Nephron progenitor cell (in vitro differentiated cells): ENCODE data around the gene UTRN.

ENCODE experiments used
- DNase-seq: peaks from one replicate; pipeline ENCODE4 v3.0.0; 2021
- H3K27ac Mint-ChIP-seq: 2 replicates; pipeline ENCODE4 v1.8.0; 2021; ENCODE audit warnings: mild to moderate bottlenecking, moderate library complexity, mixed read lengths
- H3K27me3 Mint-ChIP-seq: 2 replicates; pipeline ENCODE4 v1.8.0; 2021; ENCODE audit warnings: mild to moderate bottlenecking, low read depth, mixed read lengths; ENCODE audit not compliant: poor library complexity
- H3K36me3 Mint-ChIP-seq: 2 replicates; pipeline ENCODE4 v1.8.0; 2021; ENCODE audit warnings: low read depth, mixed read lengths
- H3K4me1 Mint-ChIP-seq: 2 replicates; pipeline ENCODE4 v1.8.0; 2021; ENCODE audit warnings: mixed read lengths
- H3K4me3 Mint-ChIP-seq: 2 replicates; pipeline ENCODE4 v1.8.0; 2021; ENCODE audit warnings: mild to moderate bottlenecking, moderate library complexity, mixed read lengths
- H3K9me3 Mint-ChIP-seq: 2 replicates; pipeline ENCODE4 v1.8.0; 2021; ENCODE audit warnings: mild to moderate bottlenecking, moderate library complexity, mixed read lengths
- CTCF ChIP-seq: fragments of 200-600 bp; sonication (generic); IDR thresholded peaks from 2 replicates; pipeline ENCODE4 v1.5.0; 2021; ENCODE audit warnings: antibody characterized with exemption

UTRN gene

GRCh38 chr6:144292372-144292771, 7.2 kb downstream of the UTRN start:
- DNase-seq = no peak
- no peak for TF ChIP-seq CTCF
- no peak overlapping the region for H3K4me3 Mint-ChIP-seq
- peaks cover 8% of the 10 kb centered on the region for H3K9me3 Mint-ChIP-seq
- no peak overlapping the region for H3K27ac Mint-ChIP-seq
- peaks cover 19% of the 10 kb centered on the region for H3K4me1 Mint-ChIP-seq
- peaks cover 59% of the 10 kb centered on the region for H3K36me3 Mint-ChIP-seq
- H3K27me3 Mint-ChIP-seq = peaks cover 3% of the 10 kb centered on the region

GRCh38 chr6:144294016-144294415, 8.9 kb downstream of the UTRN start:
- H3K36me3 Mint-ChIP-seq = peaks cover 63% of the 10 kb centered on the region
- H3K27me3 Mint-ChIP-seq = peaks cover 3% of the 10 kb centered on the region
- TF ChIP-seq CTCF = no peak
- peaks cover 8% of the 10 kb centered on the region for H3K9me3 Mint-ChIP-seq
- peaks cover 7% of the 10 kb centered on the region for H3K4me1 Mint-ChIP-seq
- DNase-seq = no peak
- no peak overlapping the region for H3K27ac Mint-ChIP-seq
- no peak overlapping the region for H3K4me3 Mint-ChIP-seq

GRCh38 chr6:144295211-144295610, 10.1 kb downstream of the UTRN start:
- DNase-seq = no peak
- no peak overlapping the region for H3K4me3 Mint-ChIP-seq
- H3K4me1 Mint-ChIP-seq = peaks cover 5% of the 10 kb centered on the region
- H3K27me3 Mint-ChIP-seq = peaks cover 3% of the 10 kb centered on the region
- TF ChIP-seq CTCF = no peak
- peaks cover 8% of the 10 kb centered on the region for H3K9me3 Mint-ChIP-seq
- peaks cover 56% of the 10 kb centered on the region for H3K36me3 Mint-ChIP-seq
- no peak overlapping the region for H3K27ac Mint-ChIP-seq

GRCh38 chr6:144295981-144296767, 11.0 kb downstream of the UTRN start:
- Mint-ChIP-seq H3K36me3 (peaks cover 50% of the 10 kb centered on the region), H3K9me3 (peaks cover 8% of the 10 kb centered on the region), H3K27me3 (peaks cover 3% of the 10 kb centered on the region), H3K4me1 (peaks cover 2% of the 10 kb centered on the region), H3K4me3 (no peak overlapping the region), H3K27ac (no peak overlapping the region)
- no peak for DNase-seq
- TF ChIP-seq CTCF = no peak

GRCh38 chr6:144296973-144297372, 11.8 kb downstream of the UTRN start:
- DNase-seq = no peak
- Mint-ChIP-seq H3K4me1 (no peaks in the 10 kb centered on the region), H3K27me3 (peaks cover 3% of the 10 kb centered on the region), H3K36me3 (peaks cover 49% of the 10 kb centered on the region), H3K9me3 (peaks cover 8% of the 10 kb centered on the region), H3K27ac (no peak overlapping the region), H3K4me3 (no peak overlapping the region)
- TF ChIP-seq CTCF = no peak

GRCh38 chr6:144297511-144298100, 12.5 kb downstream of the UTRN start:
- H3K36me3 Mint-ChIP-seq = peaks cover 45% of the 10 kb centered on the region
- peaks cover 8% of the 10 kb centered on the region for H3K9me3 Mint-ChIP-seq
- H3K4me1 Mint-ChIP-seq = peaks cover 3% of the 10 kb centered on the region
- DNase-seq = no peak
- H3K27ac Mint-ChIP-seq = no peak overlapping the region
- no peak overlapping the region for H3K4me3 Mint-ChIP-seq
- H3K27me3 Mint-ChIP-seq = peaks cover 3% of the 10 kb centered on the region
- no peak for TF ChIP-seq CTCF
